Memory B cell (primary cell): Measurements from ENCODE around the gene RALGDS.
"Not testable (repeated sequence)": the region's sequence is repeated elsewhere in the genome, so short reads cannot be mapped to it uniquely, and the experiment has no call there.

Source experiments
- ATAC-seq: fragments of 150-1000 bp; cut with Tn5 transposase; 2 replicates; pipeline ENCODE4 v1.10.0; 2021; ENCODE audit warnings: low read depth, mild to moderate bottlenecking, moderate library complexity
- DNase-seq, 2 donors: peaks; one replicate each; pipeline ENCODE4 v3.0.0; 2022; ENCODE audit warnings: low spot score in 2 of 2
- H3K27ac Mint-ChIP-seq: one replicate; pipeline ENCODE4 v1.8.0; 2022; ENCODE audit warnings: mild to moderate bottlenecking, moderate library complexity, mixed read lengths
- H3K27me3 Mint-ChIP-seq: one replicate; pipeline ENCODE4 v1.8.0; 2022; ENCODE audit warnings: mixed read lengths
- H3K36me3 Mint-ChIP-seq: one replicate; pipeline ENCODE4 v1.8.0; 2022; ENCODE audit warnings: mild to moderate bottlenecking, mixed read lengths
- H3K4me1 Mint-ChIP-seq: one replicate; pipeline ENCODE4 v1.8.0; 2022; ENCODE audit warnings: mixed read lengths
- H3K4me3 Mint-ChIP-seq: one replicate; pipeline ENCODE4 v1.8.0; 2022; ENCODE audit warnings: mild to moderate bottlenecking, moderate library complexity, mixed read lengths
- H3K9me3 Mint-ChIP-seq: one replicate; pipeline ENCODE4 v1.8.0; 2022; ENCODE audit warnings: mixed read lengths

The RALGDS gene

GRCh38 chr9:133076691-133077090, 44.3 kb downstream of the RALGDS start:
- Mint-ChIP-seq H3K4me1 (no peaks in the 10 kb centered on the region), H3K27ac (no peak overlapping the region), H3K36me3 (no peaks in the 10 kb centered on the region), H3K9me3 (no peaks in the 10 kb centered on the region), H3K4me3 (no peak overlapping the region), H3K27me3 (peaks cover 4% of the 10 kb centered on the region)
- ATAC-seq (no peak), DNase-seq (no peak)

- H3K4me1 Mint-ChIP-seq: no peaks in the 10 kb centered on the region
- DNase-seq: no peak
- H3K4me3 Mint-ChIP-seq: no peak overlapping the region
- H3K27me3 Mint-ChIP-seq: peaks cover 3% of the 10 kb centered on the region
- no peaks in the 10 kb centered on the region for H3K36me3 Mint-ChIP-seq
- no peak for ATAC-seq
- no peaks in the 10 kb centered on the region for H3K9me3 Mint-ChIP-seq
- H3K27ac Mint-ChIP-seq: no peak overlapping the region
Measured at GRCh38 chr9:133075925-133076630, 45.0 kb downstream of the RALGDS start.

DNA sequence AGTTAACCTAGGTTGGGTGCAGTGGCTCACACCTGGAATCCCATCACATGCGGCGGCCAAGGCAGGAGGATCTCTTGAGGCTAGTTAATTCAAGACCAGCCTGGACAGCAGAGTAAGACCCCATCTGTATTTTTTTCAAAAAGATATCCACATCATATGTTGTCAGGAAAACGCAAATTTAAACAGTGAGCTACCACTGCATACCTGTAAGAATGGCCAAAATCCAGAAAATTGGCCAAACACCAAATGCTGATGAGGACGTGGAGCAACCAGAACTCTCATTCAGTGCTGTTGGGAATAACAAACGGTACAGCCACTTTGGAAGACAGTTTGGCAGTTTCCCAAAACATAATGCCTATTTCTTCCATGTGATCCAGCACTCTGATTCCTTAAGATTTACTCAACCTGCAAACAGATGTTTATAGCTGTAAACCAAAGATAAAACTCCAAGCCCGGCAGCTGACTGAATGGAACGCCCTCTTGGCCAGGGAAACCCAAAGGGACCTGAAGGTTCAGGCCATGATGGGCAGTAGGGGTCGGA, 46.9 kb downstream of the RALGDS start:
- no peaks in the 10 kb centered on the region for H3K4me1 Mint-ChIP-seq
- no peaks in the 10 kb centered on the region for H3K27me3 Mint-ChIP-seq
- no peaks in the 10 kb centered on the region for H3K9me3 Mint-ChIP-seq
- no peak overlapping the region for H3K27ac Mint-ChIP-seq
- DNase-seq (no peak), ATAC-seq (no peak)
- no peaks in the 10 kb centered on the region for H3K36me3 Mint-ChIP-seq
- no peak overlapping the region for H3K4me3 Mint-ChIP-seq

DNA sequence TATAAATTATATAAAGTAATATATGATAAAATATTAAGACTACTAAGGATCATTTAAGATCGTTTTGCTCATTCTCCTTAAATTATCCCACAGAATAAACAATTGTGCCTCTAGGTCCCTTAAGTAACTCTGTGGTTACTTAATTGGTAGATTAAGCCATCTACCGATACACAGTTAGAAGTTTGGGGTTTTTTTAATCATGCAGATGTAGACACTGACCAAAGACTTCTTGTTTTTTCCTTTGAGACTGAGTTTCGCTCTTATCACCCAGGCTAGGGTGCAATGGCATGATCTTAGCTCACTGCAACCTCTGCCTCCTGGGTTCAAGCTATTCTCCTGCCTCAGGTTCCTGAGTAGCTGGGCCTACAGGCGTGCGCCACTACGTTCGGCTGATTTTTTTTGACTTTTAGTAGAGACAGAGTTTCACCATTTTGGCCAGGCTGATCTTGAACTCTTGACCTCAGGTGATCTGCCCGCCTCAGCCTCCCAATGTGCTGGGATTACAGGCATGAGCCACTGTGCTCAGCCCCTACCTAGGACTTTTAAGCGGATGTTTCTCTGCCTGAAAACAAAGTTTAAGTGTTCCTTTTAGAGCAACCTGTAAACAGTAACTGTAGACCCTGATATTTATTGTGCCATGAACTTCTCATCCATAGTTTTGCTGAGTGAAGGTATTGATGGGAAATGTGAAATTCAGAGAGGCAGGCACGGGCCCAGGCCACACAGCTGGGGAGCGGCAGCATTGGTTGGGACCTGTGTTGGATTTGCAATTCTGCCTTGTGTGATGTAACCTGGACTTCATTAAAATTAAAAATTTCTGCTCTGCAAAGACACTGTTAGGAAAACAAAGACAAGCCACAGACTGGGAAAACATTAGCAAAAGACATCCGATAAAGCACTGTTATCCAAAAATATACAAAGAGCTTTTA, 47.7 kb downstream of the RALGDS start:
- Mint-ChIP-seq H3K36me3 (no peaks in the 10 kb centered on the region), H3K27ac (no peak overlapping the region), H3K27me3 (no peaks in the 10 kb centered on the region), H3K9me3 (no peaks in the 10 kb centered on the region), H3K4me1 (no peaks in the 10 kb centered on the region), H3K4me3 (no peak overlapping the region)
- no peak for DNase-seq
- ATAC-seq: no peak

DNA sequence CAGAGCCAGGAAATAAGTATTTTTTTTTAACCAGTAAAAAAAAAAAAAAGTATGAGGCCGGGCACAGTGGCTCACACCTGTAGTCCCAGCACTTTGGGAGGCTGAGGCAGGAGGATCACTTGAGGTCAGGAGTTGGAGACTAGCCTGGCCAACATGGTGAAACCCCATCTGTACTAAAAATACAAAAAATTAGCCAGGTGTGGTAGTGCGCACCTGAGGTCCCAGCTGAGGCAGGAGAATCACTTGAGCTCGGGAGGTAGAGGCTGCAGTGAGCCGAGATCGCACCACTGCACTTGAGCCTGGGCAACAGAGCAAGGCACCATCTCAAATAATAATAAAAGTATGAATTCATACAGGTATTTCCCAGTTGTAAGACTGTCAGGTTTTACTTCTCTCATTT, 48.8 kb downstream of the RALGDS start:
- H3K27me3 Mint-ChIP-seq, H3K27ac Mint-ChIP-seq, H3K4me1 Mint-ChIP-seq, H3K36me3 Mint-ChIP-seq, H3K4me3 Mint-ChIP-seq, ATAC-seq, H3K9me3 Mint-ChIP-seq, DNase-seq: not testable (repeated sequence)

GRCh38 chr9:133071484-133072150, 49.4 kb downstream of the RALGDS start:
- no peak for ATAC-seq
- Mint-ChIP-seq H3K4me3 (no peak overlapping the region), H3K27me3 (no peaks in the 10 kb centered on the region), H3K9me3 (no peaks in the 10 kb centered on the region), H3K27ac (no peak overlapping the region), H3K4me1 (no peaks in the 10 kb centered on the region), H3K36me3 (no peaks in the 10 kb centered on the region)
- DNase-seq: no peak

DNA sequence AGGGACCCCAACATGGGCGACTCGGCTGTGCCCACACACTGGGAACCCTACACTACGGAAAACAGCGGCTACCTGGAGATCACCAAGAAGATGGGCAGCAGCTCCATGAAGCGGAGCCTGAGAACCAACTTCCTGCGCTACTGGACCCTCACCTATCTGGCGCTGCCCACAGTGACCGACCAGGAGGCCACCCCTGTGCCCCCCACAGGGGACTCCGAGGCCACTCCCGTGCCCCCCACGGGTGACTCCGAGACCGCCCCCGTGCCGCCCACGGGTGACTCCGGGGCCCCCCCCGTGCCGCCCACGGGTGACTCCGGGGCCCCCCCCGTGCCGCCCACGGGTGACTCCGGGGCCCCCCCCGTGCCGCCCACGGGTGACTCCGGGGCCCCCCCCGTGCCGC, 50.1 kb downstream of the RALGDS start:
- not testable (repeated sequence) for ATAC-seq, H3K27me3 Mint-ChIP-seq

GRCh38 chr9:133070500-133070961, 50.5 kb downstream of the RALGDS start:
- H3K9me3 Mint-ChIP-seq, ATAC-seq, H3K4me3 Mint-ChIP-seq, DNase-seq, H3K36me3 Mint-ChIP-seq, H3K27me3 Mint-ChIP-seq, H3K27ac Mint-ChIP-seq, H3K4me1 Mint-ChIP-seq: not testable (repeated sequence)

More for the DNA sequence above, 50.1 kb downstream of the RALGDS start:
- DNase-seq, H3K27ac Mint-ChIP-seq, H3K9me3 Mint-ChIP-seq, H3K4me3 Mint-ChIP-seq, H3K4me1 Mint-ChIP-seq, H3K36me3 Mint-ChIP-seq: not testable (repeated sequence)

- H3K4me1 Mint-ChIP-seq, DNase-seq, H3K4me3 Mint-ChIP-seq, H3K9me3 Mint-ChIP-seq, H3K27ac Mint-ChIP-seq, H3K36me3 Mint-ChIP-seq, ATAC-seq, H3K27me3 Mint-ChIP-seq: not testable (repeated sequence)
Measured at GRCh38 chr9:133068431-133068830, 52.6 kb downstream of the RALGDS start.

GRCh38 chr9:133067813-133068212, 53.2 kb downstream of the RALGDS start:
- Mint-ChIP-seq H3K4me3 (no peak overlapping the region), H3K9me3 (no peaks in the 10 kb centered on the region), H3K27ac (no peak overlapping the region), H3K36me3 (no peaks in the 10 kb centered on the region), H3K27me3 (no peaks in the 10 kb centered on the region), H3K4me1 (no peaks in the 10 kb centered on the region)
- DNase-seq: no peak
- no peak for ATAC-seq

GRCh38 chr9:133067006-133067405, 54.0 kb downstream of the RALGDS start:
- Mint-ChIP-seq H3K36me3 (no peaks in the 10 kb centered on the region), H3K9me3 (no peaks in the 10 kb centered on the region), H3K4me3 (no peak overlapping the region), H3K27me3 (no peaks in the 10 kb centered on the region), H3K4me1 (no peaks in the 10 kb centered on the region), H3K27ac (no peak overlapping the region)
- DNase-seq: no peak
- no peak for ATAC-seq

- H3K27me3 Mint-ChIP-seq: no peaks in the 10 kb centered on the region
- DNase-seq (no peak), ATAC-seq (no peak)
- H3K27ac Mint-ChIP-seq: no peak overlapping the region
- H3K36me3 Mint-ChIP-seq: no peaks in the 10 kb centered on the region
- no peak overlapping the region for H3K4me3 Mint-ChIP-seq
- no peaks in the 10 kb centered on the region for H3K9me3 Mint-ChIP-seq
- no peaks in the 10 kb centered on the region for H3K4me1 Mint-ChIP-seq
Measured at GRCh38 chr9:133066181-133066983, 54.7 kb downstream of the RALGDS start.

DNA sequence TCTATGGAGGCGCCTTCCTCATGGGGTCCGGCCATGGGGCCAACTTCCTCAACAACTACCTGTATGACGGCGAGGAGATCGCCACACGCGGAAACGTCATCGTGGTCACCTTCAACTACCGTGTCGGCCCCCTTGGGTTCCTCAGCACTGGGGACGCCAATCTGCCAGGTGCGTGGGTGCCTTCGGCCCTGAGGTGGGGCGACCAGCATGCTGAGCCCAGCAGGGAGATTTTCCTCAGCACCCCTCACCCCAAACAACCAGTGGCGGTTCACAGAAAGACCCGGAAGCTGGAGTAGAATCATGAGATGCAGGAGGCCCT, 56.0 kb downstream of the RALGDS start:
- peaks cover 3% of the 10 kb centered on the region for H3K4me1 Mint-ChIP-seq
- H3K27me3 Mint-ChIP-seq: no peaks in the 10 kb centered on the region
- no peaks in the 10 kb centered on the region for H3K36me3 Mint-ChIP-seq
- no peak for DNase-seq
- H3K9me3 Mint-ChIP-seq: no peaks in the 10 kb centered on the region
- H3K27ac Mint-ChIP-seq: no peak overlapping the region
- no peak for ATAC-seq
- no peak overlapping the region for H3K4me3 Mint-ChIP-seq
